H1 (cell line): ENCODE results near the gene TRMT10A.

Source experiments
- CTCF ChIP-seq, 3 experiments: IDR thresholded peaks; 1 replicate in 2 of 3; 2 replicates in 1 of 3; pipeline versions ENCODE4 v1.5.1 to v1.6.1; 2011; ENCODE audit warnings: low read length in 3 of 3, mild to moderate bottlenecking in 3 of 3, inconsistent platforms in 2 of 3, low read depth in 1 of 3, moderate library complexity in 1 of 3; ENCODE audit not compliant: insufficient read depth in 1 of 3; ENCODE audit errors: control extremely low read depth in 1 of 3
- E2F6 ChIP-seq: IDR thresholded peaks from 2 replicates; pipeline ENCODE4 v1.6.1; 2012; ENCODE audit warnings: inconsistent platforms
- EZH2 ChIP-seq: fragments of 200-600 bp; sonication (generic); IDR thresholded peaks from 2 replicates; pipeline ENCODE4 v1.7.1; 2012; ENCODE audit warnings: low read depth, mild to moderate bottlenecking, moderate library complexity, low read length, inconsistent platforms; ENCODE audit not compliant: severe bottlenecking
- JUN ChIP-seq: IDR thresholded peaks from 2 replicates; pipeline ENCODE4 v1.6.1; 2011; ENCODE audit warnings: low read depth, mild to moderate bottlenecking, improper control_type of control experiment, low read length
- POLR2A ChIP-seq, 2 experiments: IDR thresholded peaks; 1 replicate in 1 of 2; 2 replicates in 1 of 2; pipeline ENCODE4 v1.6.1; 2011; ENCODE audit warnings: low read depth in 2 of 2, low read length in 2 of 2, mild to moderate bottlenecking in 2 of 2; ENCODE audit errors: control extremely low read depth in 1 of 2
- SP1 ChIP-seq: IDR thresholded peaks from 2 replicates; pipeline ENCODE4 v1.6.1; 2011; ENCODE audit warnings: low read depth, low read length
- TAF1 ChIP-seq: IDR thresholded peaks from 2 replicates; pipeline ENCODE4 v1.6.1; 2011; ENCODE audit warnings: mild to moderate bottlenecking, low read depth, low read length
- TAF7 ChIP-seq: optimal IDR thresholded peaks from 2 replicates; pipeline ENCODE3; 2011; ENCODE audit warnings: low read depth, mild to moderate bottlenecking, inconsistent platforms, low read length, moderate library complexity, borderline replicate concordance
- TEAD4 ChIP-seq: IDR thresholded peaks from 2 replicates; pipeline ENCODE4 v1.6.1; 2012; ENCODE audit warnings: low read depth, low read length, inconsistent platforms, mixed read lengths
- USF2 ChIP-seq: IDR thresholded peaks from 2 replicates; pipeline ENCODE4 v1.6.1; 2011; ENCODE audit warnings: low read length, improper control_type of control experiment

- TF ChIP-seq SP1, result no peak
- TF ChIP-seq POLR2A (IDR thresholded peaks at IDR 0.05; ENCODE audit: control extremely low read depth in 1 of 2, low read depth in 2 of 2, low read length in 2 of 2), result no peak
- TF ChIP-seq E2F6, result no peak
- no peak for TF ChIP-seq TAF7
- TF ChIP-seq TEAD4, result no peak
- TF ChIP-seq JUN, result no peak
- no peak for TF ChIP-seq TAF1
- TF ChIP-seq USF2, result no peak
- TF ChIP-seq CTCF (IDR thresholded peaks at IDR 0.05; ENCODE audit: control extremely low read depth in 1 of 3, insufficient read depth in 1 of 3, low read depth in 1 of 3, low read length in 3 of 3), result no peak
- no peak for TF ChIP-seq EZH2
These were observed 46.9 kb upstream of the TRMT10A start for GRCh38 chr4:99610605-99611175.
